HG02884 (cell line): ENCODE results near the gene PTPRM.
"Not testable (repeated sequence)": the region's sequence is repeated elsewhere in the genome, so short reads cannot be mapped to it uniquely, and the experiment has no call there.

Source experiments
- ATAC-seq: cut with Tn5 transposase; IDR thresholded peaks from one replicate; pipeline ENCODE4 v1.9.1; 2021; ENCODE audit warnings: mild to moderate bottlenecking, moderate library complexity; ENCODE audit not compliant: unreplicated experiment

Gene PTPRM

DNA sequence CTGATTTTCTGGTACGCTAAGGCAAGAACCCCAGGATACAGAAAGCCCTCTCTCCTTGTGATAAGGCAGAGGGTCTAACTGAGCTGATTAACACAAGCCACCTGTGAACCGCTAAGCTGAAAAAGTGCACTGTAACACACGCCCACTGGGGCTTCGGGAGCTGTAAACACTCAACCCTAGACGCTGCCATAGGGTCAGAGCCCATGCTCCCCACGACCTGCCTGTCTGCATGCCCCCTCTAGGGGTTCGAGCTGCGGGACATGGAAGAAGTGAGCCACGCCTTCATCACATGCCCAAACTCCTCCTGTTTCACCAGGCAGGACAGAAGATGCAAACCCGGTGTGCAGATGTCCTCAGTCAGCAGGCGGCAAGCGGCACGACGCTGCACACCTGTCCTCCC, 868.3 kb downstream of the PTPRM start:
- no peak for ATAC-seq

DNA sequence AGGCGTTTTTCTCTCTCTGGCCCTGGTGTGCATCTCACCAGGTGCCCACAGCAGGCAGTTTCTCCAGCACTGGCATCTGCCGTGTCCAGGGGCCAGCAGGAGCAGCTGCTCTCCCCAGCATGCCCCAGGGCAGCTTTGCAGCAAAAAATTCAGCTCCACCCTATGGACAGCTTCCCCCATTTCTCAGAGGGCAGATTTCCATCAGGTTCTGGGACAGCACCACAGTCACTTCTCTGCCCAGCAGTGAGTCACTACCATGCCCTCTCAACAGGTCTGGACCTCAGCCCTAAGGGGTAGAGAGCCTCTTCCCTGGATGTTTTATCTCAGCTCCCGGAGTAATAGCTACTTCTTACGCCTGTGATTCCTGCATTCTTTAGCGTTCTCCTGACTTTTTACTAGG, 871.9 kb downstream of the PTPRM start:
- no peak for ATAC-seq

DNA sequence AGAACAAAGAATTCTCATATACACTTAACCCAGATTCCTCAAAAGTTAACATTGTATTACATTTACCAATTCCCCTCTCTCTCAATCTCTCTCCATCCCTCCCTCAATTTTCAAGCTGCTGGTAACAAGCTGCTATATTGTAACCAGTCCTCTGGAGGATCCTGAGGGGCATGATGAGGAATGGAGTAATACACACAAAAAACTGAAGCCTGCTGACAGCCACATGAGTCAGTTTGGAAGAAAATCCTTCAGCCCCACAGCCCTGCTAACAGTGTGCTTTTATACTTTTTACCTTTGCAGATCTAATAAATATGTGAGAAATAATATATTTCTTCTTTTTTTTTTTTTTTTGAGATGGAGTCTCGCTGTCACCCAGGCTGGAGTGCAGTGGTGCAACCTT, 876.4 kb downstream of the PTPRM start:
- ATAC-seq = no peak

DNA sequence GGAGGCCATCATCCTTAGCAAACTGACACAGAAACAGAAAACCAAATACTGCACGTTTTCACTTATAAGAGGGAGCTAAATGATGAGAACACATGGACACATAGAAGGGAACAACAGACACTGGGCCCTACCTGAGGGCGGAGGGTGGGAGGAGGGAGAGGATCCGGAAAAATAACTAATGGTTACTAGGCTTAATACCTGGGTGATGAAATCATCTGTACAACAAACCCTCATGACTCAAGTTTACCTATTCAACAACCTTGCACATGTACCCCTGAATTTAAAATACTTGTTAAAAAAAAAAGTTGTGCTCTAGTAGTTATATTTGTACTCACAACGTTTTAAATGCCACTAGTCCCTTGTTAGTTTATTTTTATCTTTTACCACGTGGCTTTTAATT, 879.8 kb downstream of the PTPRM start:
- ATAC-seq = not testable (repeated sequence)

DNA sequence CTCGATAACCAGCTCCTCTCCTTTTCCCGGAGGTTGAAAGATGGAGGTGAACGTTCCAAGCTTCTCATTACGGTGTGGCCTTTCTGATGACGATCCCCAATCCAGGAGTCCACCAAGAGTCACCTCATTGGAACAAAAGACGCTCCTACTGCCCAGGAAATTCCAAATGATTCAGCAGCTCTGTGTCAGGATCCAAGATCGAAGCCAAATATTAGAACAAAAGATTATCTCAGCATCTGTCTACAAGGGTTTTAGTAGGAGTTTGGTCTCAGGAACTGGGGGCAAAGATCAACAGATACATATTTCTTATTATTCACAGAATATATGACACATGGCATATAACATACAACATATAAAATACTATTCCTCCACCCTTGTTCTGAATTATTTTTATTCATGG, 881.0 kb downstream of the PTPRM start:
- no peak for ATAC-seq

DNA sequence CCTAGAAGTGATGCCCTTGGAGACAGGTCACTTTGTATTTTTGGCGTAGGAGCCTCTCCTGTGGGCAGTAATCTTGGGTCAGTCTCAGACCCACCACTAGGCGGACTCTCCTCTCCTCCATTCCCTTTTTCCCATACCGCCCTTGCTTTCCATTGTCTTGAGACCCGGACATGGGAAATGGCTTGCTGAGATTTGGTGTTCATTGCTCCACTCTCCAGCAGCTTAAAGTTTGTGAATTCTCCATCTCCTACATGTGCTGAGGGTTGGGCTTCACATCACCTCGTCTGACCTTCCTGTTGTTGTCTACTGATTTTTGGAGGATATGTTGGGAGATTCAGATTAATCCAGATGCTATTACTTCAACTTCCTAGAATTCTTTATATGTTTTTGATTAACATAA, 882.9 kb downstream of the PTPRM start:
- ATAC-seq = no peak

DNA sequence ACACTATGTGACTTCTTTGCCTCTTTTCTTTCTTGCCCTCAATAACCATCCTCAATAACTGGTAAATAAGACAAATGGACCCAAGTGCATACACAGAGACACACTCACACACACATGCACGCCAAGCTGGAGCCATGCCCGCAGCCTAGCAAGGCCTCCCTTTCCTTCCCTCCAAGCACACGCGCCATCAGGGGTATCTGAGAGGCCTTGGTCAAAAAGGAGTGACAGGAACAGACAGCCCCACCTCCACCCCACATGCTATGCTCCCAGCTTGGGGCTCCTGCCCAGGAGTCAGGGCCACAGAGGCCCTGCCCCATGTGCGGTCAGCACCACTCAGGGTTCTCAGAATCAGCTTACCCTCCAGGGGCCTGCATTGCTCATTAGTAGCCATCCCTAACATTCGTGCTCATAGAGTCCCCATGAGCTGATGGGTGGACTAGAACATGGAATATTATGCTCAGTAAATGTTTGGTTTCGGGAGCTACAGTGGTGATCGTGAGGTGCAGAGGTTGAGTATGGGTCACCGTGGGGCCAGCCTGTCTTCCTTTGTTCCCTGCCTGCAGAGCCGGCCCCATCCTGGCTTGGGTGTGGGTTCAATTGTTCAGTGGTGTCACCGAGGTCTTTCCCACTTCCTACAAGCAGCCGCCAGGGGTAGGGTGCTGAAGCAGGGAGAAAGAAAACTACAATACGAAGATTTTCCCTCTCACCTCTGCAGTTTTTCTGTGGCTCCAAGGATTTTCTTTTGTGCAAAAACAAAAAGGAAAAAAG, 884.0 kb downstream of the PTPRM start:
- ATAC-seq = no peak

DNA sequence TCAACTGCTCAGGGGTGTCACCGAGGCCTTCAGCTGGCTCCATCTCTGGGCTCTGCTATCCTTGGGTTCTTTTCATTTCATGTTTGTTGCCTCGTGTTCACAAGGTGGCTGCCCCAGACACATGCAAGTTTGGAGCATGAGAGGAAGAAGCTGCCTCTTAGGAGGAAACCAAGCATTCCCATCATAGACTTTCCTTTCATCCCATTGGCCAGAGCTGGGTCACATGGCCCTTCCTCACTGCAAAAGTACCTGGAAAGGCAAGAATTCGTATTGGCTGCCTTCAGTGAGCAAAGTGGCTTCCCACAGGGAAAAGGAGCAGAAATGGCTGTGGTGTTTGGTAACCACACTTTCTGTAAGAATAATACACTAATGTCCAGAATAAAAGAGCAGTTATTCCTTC, 886.4 kb downstream of the PTPRM start:
- no peak for ATAC-seq

DNA sequence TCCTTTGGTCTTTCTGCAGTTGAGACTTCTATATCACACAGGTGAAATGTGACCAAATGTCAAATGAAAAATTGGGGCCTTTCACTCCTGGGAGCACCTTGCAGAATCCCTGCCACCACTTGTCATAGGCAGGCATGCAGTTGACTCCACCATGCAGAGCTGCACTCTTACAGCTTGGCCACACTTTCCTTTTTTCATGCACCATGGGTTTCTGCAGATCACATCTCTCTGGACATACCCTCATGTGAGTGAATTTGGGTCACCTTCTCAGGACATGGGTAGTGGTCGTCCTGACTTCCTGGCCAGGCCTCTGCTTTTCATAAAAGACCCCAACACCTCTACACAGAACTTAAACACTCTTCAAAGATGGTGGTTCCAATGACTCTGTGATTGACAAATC, 887.0 kb downstream of the PTPRM start:
- ATAC-seq = no peak

DNA sequence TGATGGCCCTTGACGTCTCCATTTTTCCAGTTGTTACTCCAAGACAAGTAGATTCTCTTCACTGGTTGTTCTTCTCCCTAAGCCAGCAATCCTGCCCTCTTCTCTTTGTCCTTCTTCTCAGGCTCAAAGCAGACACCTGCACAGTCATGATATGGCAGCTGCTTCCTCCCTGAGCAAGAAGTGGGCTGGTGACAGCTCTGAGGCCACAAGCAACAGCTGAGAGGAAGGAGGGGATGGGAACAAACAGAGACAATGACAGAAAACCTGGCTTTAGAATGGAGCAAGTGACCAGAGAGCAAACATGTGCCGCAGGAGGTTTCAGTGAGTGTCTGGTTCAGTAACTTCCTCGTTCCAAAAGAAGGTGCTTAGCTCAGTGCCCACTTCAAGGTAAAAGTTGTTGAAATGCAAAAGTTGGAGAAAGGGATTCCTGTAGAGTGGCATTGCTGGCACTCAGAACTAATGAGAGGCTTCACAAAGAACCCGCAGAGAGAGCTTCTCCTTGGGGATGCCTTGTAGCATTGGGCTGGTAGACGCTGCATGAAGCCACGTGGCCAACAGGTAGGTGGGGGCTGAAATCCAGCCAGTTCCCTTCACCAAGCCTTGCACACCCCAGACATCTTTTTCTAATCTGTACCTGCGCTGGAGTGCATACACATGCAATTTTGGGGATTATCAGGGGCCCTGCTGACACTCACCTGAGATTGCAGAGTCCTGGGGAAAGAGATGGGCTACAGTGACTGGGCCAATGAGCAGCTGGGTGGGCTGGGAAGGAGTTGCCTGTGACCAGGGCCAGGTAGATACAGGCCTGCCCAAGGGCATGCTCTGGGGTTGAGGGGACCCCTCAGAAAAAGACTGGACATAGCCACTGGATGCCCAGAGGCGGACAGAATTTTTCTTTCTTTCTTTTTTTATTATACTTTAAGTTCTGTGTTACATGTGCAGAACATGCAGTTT, 888.8 kb downstream of the PTPRM start:
- ATAC-seq = no peak
